ENCODE measurements around the gene PLXNA1. TPM values are rescaled to one million over a fixed set of nuclear protein-coding genes. Genes with fewer than 3 reads are reported as not detected.

PLXNA1 gene
- total and polyA plus RNA-seq, 2 of the 8 experiments (the other 6 are each of a cell fraction or from before 2014, with no cell fraction given): 47.5 to 54.9 TPM

DNA sequence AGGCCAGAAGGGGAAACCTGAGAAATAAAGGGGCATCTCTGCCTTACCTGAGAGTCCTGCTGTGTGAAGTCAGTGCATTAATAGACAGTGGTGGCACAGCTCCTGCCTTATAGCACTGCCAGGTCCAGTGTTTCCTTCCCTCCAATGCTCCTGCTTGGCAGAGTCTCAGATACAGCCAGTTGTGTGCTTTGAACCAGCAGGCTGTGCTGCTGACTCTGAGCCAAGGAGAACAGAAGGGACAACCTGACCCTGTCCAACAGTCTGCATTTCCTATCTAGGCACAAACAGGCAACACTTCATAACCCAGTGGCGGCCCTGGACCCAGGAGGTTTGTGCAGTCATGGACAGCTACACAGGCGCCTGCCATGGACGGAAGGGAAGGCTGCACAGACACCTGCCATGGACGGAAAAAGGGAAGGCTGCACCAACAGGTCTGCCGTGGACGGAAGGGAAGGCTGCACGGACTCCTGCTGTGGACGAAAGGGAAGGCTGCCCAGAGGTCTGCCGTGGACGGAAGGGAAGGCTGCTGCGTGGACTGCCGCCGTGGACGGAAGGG, 33.9 kb upstream of the PLXNA1 start:
- H3K4me2 ChIP-seq (ENCODE audit: insufficient read depth in 1 of 2, low read depth in 2 of 2, low read length in 2 of 2): no peak overlapping the region
- H3K23me2 ChIP-seq (ENCODE audit: low read depth, low read length): no peaks in the 10 kb centered on the region
- H2BK15ac ChIP-seq (ENCODE audit: low read length): no peak overlapping the region
- ChIA-PET CTCF (ENCODE audit: partially characterized antibody) (interaction anchor here (1.2 kb wide), 1 partner anchor 10 kb away, joined by 4 read pairs; no protein-coding TSS in a partner anchor), POLR2A (ENCODE audit: partially characterized antibody) (no interaction called here)
- H3K79me2 ChIP-seq (ENCODE audit: control insufficient read depth in 1 of 2, insufficient read depth in 2 of 2, low read length in 2 of 2): no peaks in the 10 kb centered on the region
- H3K79me1 ChIP-seq (ENCODE audit: low read depth, low read length): no peaks in the 10 kb centered on the region
- no peak overlapping the region for H2AFZ ChIP-seq (ENCODE audit: low read length)
- H3K56ac ChIP-seq (replicated peaks; ENCODE audit: insufficient read length, low read depth, low read length): no peak overlapping the region
- no peak overlapping the region for H4K5ac ChIP-seq (ENCODE audit: insufficient read length, low read depth, low read length)
- H2BK12ac ChIP-seq (ENCODE audit: low read depth, low read length): no peak overlapping the region
- no peak overlapping the region for H3K27ac ChIP-seq (ENCODE audit: low read depth, low read length)
- H3K18ac ChIP-seq (ENCODE audit: extremely low read depth, low read length): no peak overlapping the region
- no peak overlapping the region for H4K91ac ChIP-seq (replicated peaks; ENCODE audit: insufficient read length, low read length)
- peaks cover 0 to 2% of the 10 kb centered on the region in 2 experiments for H4K20me1 ChIP-seq (replicated peaks in 1 of 2; ENCODE audit: control insufficient read depth in 1 of 2, insufficient read depth in 2 of 2, low read length in 2 of 2)
- 80% methylated on average over 12 of the region's 14 CpGs; no CpG with 5 or more reads in 1 of the 2 experiments for WGBS, 2 experiments (ENCODE audit: extremely low coverage in 1 of 2, insufficient coverage in 1 of 2, insufficient read length in 1 of 2, insufficient replicate concordance in 2 of 2, low coverage in 1 of 2, low lambda C conversion rate in 2 of 2, missing lambda C conversion rate in 1 of 2)
- H2BK20ac ChIP-seq (ENCODE audit: low read length): no peak overlapping the region
- H3K14ac ChIP-seq (ENCODE audit: insufficient read length): no peak overlapping the region
- no peaks in the 10 kb centered on the region for H3K9me3 ChIP-seq (ENCODE audit: insufficient read depth in 2 of 2, low read depth in 1 of 2, low read length in 1 of 2)
- H3K36me3 ChIP-seq (ENCODE audit: control insufficient read depth in 2 of 4, insufficient read depth in 4 of 4, low read length in 3 of 4): no peaks in the 10 kb centered on the region
- no peak overlapping the region for H3K4me3 ChIP-seq (ENCODE audit: extremely low read depth in 1 of 4, insufficient read depth in 2 of 4, low read depth in 3 of 4, low read length in 4 of 4)
- H3K9ac ChIP-seq (replicated peaks in 1 of 4; ENCODE audit: extremely low read depth in 1 of 4, low read depth in 3 of 4, low read length in 3 of 4): no peak overlapping the region
- no peaks in the 10 kb centered on the region for H3K27me3 ChIP-seq (replicated peaks in 1 of 4; ENCODE audit: control insufficient read depth in 3 of 4, extremely low read depth in 1 of 4, insufficient read depth in 3 of 4, low read length in 3 of 4)
- H3K4ac ChIP-seq (replicated peaks; ENCODE audit: insufficient read length, low read depth, low read length): no peak overlapping the region
- no peak overlapping the region for H2BK5ac ChIP-seq (ENCODE audit: low read depth, low read length)
- H2BK120ac ChIP-seq (replicated peaks; ENCODE audit: low read depth, low read length): no peak overlapping the region
- no peak overlapping the region for H4K8ac ChIP-seq (ENCODE audit: extremely low read depth, insufficient read depth, low read length)
- H2AK5ac ChIP-seq (ENCODE audit: low read depth, low read length): no peak overlapping the region
- no peaks in the 10 kb centered on the region for H3K4me1 ChIP-seq (replicated peaks in 1 of 4; ENCODE audit: control insufficient read depth in 3 of 4, insufficient read depth in 4 of 4, low read length in 3 of 4)
- FAIRE-seq (no peak), DNase-seq (ENCODE audit: low read depth in 1 of 2, low spot score in 2 of 2) (no peak)
- no peak overlapping the region for H3K23ac ChIP-seq (ENCODE audit: insufficient read length)
- TF ChIP-seq TEAD4 (IDR thresholded peaks at IDR 0.05; ENCODE audit: low read depth, low read length) (no peak), POU5F1 (IDR thresholded peaks at IDR 0.05; ENCODE audit: low read depth, low read length) (no peak), JUND (IDR thresholded peaks at IDR 0.05; ENCODE audit: low read length) (no peak), CREB1 (IDR thresholded peaks at IDR 0.05) (no peak), RFX5 (IDR thresholded peaks at IDR 0.05; ENCODE audit: borderline replicate concordance, low read depth, low read length) (no peak), JUN (IDR thresholded peaks at IDR 0.05; ENCODE audit: low read depth, low read length) (no peak), CBX8 (IDR thresholded peaks at IDR 0.05; ENCODE audit: borderline replicate concordance, low read depth, low read length) (no peak), RBBP5 (IDR thresholded peaks at IDR 0.05; ENCODE audit: borderline replicate concordance, low read depth, low read length) (no peak), POLR2AphosphoS5 (IDR thresholded peaks at IDR 0.05; ENCODE audit: low read depth, low read length) (no peak), TAF1 (IDR thresholded peaks at IDR 0.05; ENCODE audit: low read depth, low read length) (no peak), FOSL1 (IDR thresholded peaks at IDR 0.05; ENCODE audit: insufficient read depth, low read depth, low read length) (no peak), EP300 (IDR thresholded peaks at IDR 0.05; ENCODE audit: borderline replicate concordance in 1 of 2, low read depth in 2 of 2, low read length in 2 of 2) (no peak)
- TF ChIP-seq, protein P1, sequence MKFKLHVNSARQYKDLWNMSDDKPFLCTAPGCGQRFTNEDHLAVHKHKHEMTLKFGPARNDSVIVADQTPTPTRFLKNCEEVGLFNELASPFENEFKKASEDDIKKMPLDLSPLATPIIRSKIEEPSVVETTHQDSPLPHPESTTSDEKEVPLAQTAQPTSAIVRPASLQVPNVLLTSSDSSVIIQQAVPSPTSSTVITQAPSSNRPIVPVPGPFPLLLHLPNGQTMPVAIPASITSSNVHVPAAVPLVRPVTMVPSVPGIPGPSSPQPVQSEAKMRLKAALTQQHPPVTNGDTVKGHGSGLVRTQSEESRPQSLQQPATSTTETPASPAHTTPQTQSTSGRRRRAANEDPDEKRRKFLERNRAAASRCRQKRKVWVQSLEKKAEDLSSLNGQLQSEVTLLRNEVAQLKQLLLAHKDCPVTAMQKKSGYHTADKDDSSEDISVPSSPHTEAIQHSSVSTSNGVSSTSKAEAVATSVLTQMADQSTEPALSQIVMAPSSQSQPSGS (IDR thresholded peaks at IDR 0.05; ENCODE audit: low read length): no peak

All from H1 (cell line).